Fibroblast of mammary gland (primary cell): ENCODE measurements around the gene MTPN.

ENCODE experiments used
- DNase-seq: peaks from one replicate; pipeline ENCODE4 v3.0.0-alpha.2; 2010; ENCODE audit warnings: low read depth
- H3K4me3 ChIP-seq: 2 replicates; pipeline ENCODE4 v1.5.1; 2011; ENCODE audit warnings: low read depth, mild to moderate bottlenecking, low read length, moderate library complexity; ENCODE audit not compliant: control insufficient read depth
- CTCF ChIP-seq: conservative IDR thresholded peaks from 2 replicates; pipeline ENCODE4 v1.5.1; 2011; ENCODE audit warnings: low read depth, low read length, inconsistent platforms; ENCODE audit not compliant: control insufficient read depth, insufficient read depth

Gene MTPN

DNA sequence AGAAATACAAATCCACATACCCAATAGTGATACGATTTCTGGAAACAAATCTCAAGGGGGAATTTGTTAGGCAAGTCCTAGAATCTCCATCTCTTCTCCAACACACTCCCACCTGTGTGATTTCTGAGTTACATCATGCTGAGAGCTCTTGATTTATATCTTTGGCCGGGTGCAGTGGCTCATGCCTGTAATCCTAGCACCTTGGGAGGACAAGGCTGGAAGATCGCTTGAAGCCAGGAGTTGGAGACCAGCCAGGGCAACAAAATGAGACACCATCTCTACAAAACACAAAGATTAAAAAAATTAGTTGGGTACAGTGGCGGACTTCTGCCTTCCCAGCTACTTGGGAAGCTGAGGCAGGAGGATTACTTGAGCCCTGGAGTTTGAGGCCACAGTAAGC, 1.5 kb upstream of the MTPN start:
- no peak for TF ChIP-seq CTCF
- no peak overlapping the region for H3K4me3 ChIP-seq
- no peak for DNase-seq

DNA sequence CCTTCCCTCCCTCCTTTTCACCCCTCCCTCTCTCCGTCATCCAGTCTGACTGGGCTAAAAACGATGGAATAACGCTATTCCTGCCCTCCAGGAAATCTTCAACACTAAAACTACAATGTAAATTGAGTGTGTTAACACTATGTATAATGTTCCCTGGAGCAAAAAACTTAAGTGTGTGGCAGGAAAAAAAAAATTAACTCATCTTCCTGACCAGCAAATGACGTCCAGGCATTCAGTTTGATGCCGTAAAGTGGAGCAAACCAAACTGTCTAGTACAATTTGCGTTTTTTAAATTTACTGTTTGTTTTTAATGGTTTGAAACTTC, 545 bp upstream of the MTPN start:
- DNase-seq, result no peak
- no peak for TF ChIP-seq CTCF
- H3K4me3 ChIP-seq, result peak overlapping the region; percentile 87

- H3K4me3 ChIP-seq, result peak overlapping the region; percentile 87
- TF ChIP-seq CTCF, result no peak
- DNase-seq, result no peak
These were observed 700 bp downstream of the MTPN start for GRCh38 chr7:135976312-135977006.

- TF ChIP-seq CTCF, result no peak
- no peak overlapping the region for H3K4me3 ChIP-seq
These were observed 2.0 kb downstream of the MTPN start for GRCh38 chr7:135975166-135975565.

DNA sequence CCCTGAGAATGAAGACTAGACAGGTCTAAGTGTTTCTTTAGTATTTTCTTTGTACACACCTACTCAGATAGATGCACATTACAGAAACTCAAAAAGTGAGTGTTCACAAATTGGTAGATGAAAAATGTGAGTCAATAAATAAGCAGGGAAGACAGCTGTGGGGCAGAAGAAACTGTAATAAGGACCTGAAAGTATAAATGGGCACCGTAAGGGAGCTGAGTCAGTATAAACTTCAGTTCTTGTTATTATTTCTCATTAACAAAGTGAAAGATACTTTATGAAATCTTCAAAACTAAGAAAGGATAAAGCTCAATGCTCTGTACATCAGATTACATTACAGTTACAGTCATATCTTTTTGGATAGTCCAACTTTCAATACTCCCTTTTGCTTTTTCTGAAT, 2.5 kb downstream of the MTPN start:
- H3K4me3 ChIP-seq, result no peak overlapping the region
- no peak for TF ChIP-seq CTCF
- no peak for DNase-seq

More at GRCh38 chr7:135975166-135975565, 2.0 kb downstream of the MTPN start:
- no peak for DNase-seq

GRCh38 chr7:135971366-135971725, 5.8 kb downstream of the MTPN start:
- no peak for TF ChIP-seq CTCF
- DNase-seq, result no peak
- H3K4me3 ChIP-seq, result no peak overlapping the region

- no peak overlapping the region for H3K4me3 ChIP-seq
- no peak for DNase-seq
- TF ChIP-seq CTCF, result no peak
These were observed 6.3 kb downstream of the MTPN start for GRCh38 chr7:135970682-135971365.
